Mucosa of rectum (tissue), 2 donors: ENCODE data around the gene PAX5.

Experiments
- H3K27ac ChIP-seq, 2 donors: one replicate each; pipeline ENCODE4 v1.7.0; 2013; ENCODE audit warnings: inconsistent platforms in 2 of 2, low read depth in 2 of 2, low read length in 2 of 2
- H3K27me3 ChIP-seq, 2 donors: one replicate each; pipeline ENCODE4 v1.7.0; 2013; ENCODE audit warnings: low read length in 2 of 2; ENCODE audit not compliant: control insufficient read depth in 2 of 2, insufficient read depth in 2 of 2
- H3K36me3 ChIP-seq, 2 donors: one replicate each; pipeline ENCODE4 v1.7.0; 2013; ENCODE audit warnings: low read length in 2 of 2; ENCODE audit not compliant: control insufficient read depth in 2 of 2, insufficient read depth in 2 of 2
- H3K4me1 ChIP-seq, 2 donors: one replicate each; pipeline ENCODE4 v1.7.0; 2013; ENCODE audit warnings: low read length in 2 of 2, mild to moderate bottlenecking in 1 of 2; ENCODE audit not compliant: control insufficient read depth in 2 of 2, insufficient read depth in 2 of 2
- H3K4me3 ChIP-seq, 2 donors: one replicate each; pipeline ENCODE4 v1.7.0; 2013; ENCODE audit warnings: low read length in 2 of 2
- H3K9ac ChIP-seq, 2 donors: one replicate each; pipeline ENCODE4 v1.7.0; 2013; ENCODE audit warnings: low read length in 2 of 2, low read depth in 1 of 2, mild to moderate bottlenecking in 1 of 2
- H3K9me3 ChIP-seq, 2 donors: one replicate each; pipeline ENCODE4 v1.7.0; 2013; ENCODE audit warnings: low read length in 2 of 2; ENCODE audit not compliant: control insufficient read depth in 2 of 2
- donor health status: healthy.
- donor health status: Normal muscosa, but diverticular disease.

Gene PAX5

DNA sequence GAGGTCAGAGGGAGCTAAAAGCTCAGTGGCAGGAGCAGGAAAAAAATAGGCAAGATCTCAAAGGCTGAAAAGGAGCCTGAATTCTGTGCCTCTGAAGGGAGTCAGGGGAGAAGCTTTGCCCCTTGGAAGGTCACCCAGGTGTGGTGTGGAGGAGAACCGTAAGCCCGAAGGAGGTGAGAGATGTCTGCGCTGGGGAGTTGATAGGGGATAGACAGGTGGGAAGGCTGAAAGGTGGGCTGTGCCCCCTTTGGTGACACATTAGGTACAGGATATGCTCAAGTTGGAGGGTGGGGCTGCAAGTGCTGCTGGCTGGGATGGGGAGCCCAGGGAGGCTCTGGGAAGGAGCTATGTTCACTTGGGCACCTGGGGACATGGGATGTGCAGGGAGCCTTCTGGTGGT lies 217.7 kb downstream of the PAX5 start:
- Histone ChIP-seq H3K36me3 (no peaks in the 10 kb centered on the region), H3K27me3 (peaks cover 3 to 15% of the 10 kb centered on the region in 2 donors), H3K4me3 (no peak overlapping the region), H3K9me3 (no peaks in the 10 kb centered on the region), H3K4me1 (no peaks in the 10 kb centered on the region), H3K9ac (no peak overlapping the region), H3K27ac (no peak overlapping the region)

DNA sequence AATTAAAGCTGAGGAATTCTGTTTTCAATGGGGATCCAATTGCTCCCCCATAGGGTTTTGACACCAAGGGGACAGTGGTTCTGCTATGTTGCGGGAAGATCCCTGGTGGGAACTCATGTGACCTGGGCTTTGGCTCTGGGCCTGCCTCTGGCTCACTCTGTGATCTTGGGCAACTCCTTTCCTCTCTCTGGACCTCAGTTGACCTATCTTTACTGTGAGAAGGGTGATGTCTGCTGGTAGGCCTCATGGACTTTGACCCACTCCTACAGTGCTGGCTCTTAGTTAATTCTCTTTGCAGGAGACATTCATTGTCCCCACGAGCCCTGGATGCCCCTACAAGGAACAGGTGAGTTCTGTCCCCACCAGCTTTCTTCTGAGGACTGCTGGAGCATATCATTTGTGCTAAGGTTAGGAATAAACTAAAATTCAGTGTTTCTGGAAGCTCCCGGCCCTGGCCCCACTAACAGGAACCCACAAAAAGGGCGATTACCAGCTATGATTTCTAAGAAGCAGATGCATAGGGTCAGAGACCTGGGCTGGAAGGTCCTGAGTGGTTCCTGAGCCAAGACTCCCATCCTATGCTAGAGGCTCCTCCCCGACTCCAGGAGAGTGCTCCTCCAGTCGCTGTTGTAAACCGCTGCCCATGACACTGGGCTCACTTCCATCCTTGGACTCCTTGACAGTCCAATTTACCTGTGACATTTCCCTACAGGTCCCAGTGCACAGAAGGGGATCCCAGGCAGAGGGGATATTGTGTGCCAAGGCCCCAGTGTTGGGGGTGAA lies 218.3 kb downstream of the PAX5 start:
- no peak overlapping the region for H3K4me3 ChIP-seq
- H3K4me1 ChIP-seq = no peaks in the 10 kb centered on the region
- H3K27me3 ChIP-seq = peaks cover 3 to 14% of the 10 kb centered on the region in 2 donors

DNA sequence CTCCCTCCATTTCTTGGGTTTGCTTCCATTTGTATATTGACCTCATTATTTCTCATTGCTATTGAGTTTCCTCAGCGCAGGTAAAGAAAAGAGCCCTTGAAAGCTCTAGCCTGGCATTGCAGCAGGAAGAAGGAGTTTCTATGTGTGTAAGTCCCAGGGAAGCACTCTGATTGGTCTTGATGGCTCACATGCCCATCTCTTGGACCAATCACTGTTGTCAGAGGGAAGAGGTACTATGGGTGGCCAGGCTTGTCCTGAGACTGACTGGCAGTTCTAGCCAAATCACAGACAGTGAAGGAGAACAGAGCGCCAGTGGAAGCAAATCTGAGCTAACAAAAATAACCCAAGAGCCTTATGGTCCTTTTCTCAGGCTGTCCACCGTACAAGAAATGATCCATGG lies 219.0 kb downstream of the PAX5 start:
- Histone ChIP-seq H3K27ac (no peak overlapping the region), H3K27me3 (peaks cover 3 to 12% of the 10 kb centered on the region in 2 donors), H3K36me3 (no peaks in the 10 kb centered on the region), H3K9me3 (no peaks in the 10 kb centered on the region), H3K4me1 (no peaks in the 10 kb centered on the region), H3K9ac (no peak overlapping the region), H3K4me3 (no peak overlapping the region)

More for the DNA sequence above, 218.3 kb downstream of the PAX5 start:
- Histone ChIP-seq H3K9ac (no peak overlapping the region), H3K27ac (no peak overlapping the region), H3K9me3 (no peaks in the 10 kb centered on the region), H3K36me3 (no peaks in the 10 kb centered on the region)

DNA sequence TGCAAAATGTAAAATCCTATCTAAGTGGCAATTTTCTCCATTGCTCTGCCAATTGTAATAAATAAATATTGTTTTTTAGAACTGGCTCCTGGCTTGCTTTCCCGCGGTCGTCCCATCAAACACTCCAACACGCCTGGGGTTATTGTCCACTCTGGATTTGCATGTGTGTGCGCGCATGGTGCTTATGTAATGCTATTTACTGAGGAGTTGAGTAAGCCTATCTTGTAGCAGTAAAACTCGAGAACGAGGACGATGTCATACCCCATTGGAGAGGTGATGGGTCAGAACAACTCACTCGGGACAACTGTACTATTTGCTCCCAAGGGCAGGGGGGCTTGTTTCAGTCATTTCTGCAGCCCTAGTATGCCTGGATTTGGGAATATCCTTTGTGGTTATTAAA lies 220.9 kb downstream of the PAX5 start:
- H3K4me3 ChIP-seq = no peak overlapping the region
- peaks cover 0 to 3% of the 10 kb centered on the region in 2 donors for H3K27me3 ChIP-seq
- no peaks in the 10 kb centered on the region for H3K4me1 ChIP-seq
- H3K36me3 ChIP-seq = no peaks in the 10 kb centered on the region
- no peaks in the 10 kb centered on the region for H3K9me3 ChIP-seq
- no peak overlapping the region for H3K9ac ChIP-seq
- no peak overlapping the region for H3K27ac ChIP-seq

DNA sequence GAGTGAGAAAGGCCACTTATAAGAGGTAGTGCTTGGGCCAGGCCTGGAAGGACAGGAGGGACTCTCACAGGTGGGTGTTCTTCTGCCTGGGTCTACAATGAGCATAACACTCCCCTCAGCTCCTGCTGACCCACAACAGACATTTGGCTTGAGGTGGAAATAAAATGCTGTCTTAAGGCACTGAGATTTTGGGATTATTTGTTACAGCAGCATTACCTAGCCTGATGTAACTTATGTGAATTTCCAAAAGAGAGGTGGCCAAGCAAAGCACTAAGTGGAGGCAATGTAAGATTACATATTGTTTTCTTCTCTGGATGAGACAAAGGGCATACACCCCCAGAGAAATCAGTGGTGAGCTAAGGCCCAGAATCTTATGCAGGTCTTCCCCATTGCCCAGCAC lies 221.5 kb downstream of the PAX5 start:
- Histone ChIP-seq H3K27me3 (peaks cover 0 to 3% of the 10 kb centered on the region in 2 donors), H3K36me3 (no peaks in the 10 kb centered on the region), H3K9me3 (no peaks in the 10 kb centered on the region), H3K9ac (no peak overlapping the region), H3K4me1 (no peaks in the 10 kb centered on the region), H3K27ac (no peak overlapping the region), H3K4me3 (no peak overlapping the region)

DNA sequence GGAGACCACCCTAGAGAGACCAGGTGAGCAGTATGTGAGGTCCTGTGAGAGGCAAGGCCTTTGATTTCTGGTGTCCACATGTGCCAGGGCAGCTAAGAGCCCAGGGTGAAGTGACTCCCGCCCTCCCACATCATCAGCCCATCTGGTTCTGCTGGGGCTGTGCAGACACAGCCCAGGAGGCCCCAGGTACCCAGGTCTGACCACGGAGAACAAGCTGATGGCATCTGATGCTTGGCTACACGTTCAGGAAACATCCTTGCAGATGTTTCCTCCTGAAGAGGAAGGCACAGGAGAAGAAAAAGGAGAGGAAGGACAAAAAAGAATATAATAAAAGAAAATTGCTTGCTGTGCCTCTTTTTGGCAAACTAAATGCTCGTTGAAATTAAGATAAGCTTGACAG lies 225.8 kb downstream of the PAX5 start:
- Histone ChIP-seq H3K4me3 (no peak overlapping the region), H3K9ac (no peak overlapping the region), H3K9me3 (no peaks in the 10 kb centered on the region), H3K27me3 (no peaks in the 10 kb centered on the region), H3K4me1 (no peaks in the 10 kb centered on the region), H3K36me3 (no peaks in the 10 kb centered on the region), H3K27ac (no peak overlapping the region)

DNA sequence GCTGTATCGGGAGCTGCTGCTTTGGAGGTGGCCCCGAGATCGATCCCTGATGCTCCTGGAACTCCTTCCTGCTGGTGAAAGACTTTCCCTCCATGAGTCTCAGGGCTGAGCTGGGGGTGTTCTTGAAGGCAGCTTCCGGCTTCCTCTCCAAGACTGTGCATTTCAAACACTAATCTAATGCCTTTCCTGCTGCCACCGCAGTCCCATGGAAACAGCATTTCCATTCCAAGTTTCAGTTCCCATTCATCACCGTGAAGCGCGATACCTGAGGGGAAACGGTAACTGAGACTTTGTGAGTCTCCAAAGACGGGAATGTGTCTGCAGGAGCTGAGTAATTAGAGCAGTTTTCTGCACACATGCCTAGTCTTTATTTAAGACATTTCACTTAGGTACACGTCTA lies 230.1 kb downstream of the PAX5 start:
- peaks cover 2 to 9% of the 10 kb centered on the region in 2 donors for H3K27me3 ChIP-seq
- no peaks in the 10 kb centered on the region for H3K36me3 ChIP-seq
- no peaks in the 10 kb centered on the region for H3K9me3 ChIP-seq

DNA sequence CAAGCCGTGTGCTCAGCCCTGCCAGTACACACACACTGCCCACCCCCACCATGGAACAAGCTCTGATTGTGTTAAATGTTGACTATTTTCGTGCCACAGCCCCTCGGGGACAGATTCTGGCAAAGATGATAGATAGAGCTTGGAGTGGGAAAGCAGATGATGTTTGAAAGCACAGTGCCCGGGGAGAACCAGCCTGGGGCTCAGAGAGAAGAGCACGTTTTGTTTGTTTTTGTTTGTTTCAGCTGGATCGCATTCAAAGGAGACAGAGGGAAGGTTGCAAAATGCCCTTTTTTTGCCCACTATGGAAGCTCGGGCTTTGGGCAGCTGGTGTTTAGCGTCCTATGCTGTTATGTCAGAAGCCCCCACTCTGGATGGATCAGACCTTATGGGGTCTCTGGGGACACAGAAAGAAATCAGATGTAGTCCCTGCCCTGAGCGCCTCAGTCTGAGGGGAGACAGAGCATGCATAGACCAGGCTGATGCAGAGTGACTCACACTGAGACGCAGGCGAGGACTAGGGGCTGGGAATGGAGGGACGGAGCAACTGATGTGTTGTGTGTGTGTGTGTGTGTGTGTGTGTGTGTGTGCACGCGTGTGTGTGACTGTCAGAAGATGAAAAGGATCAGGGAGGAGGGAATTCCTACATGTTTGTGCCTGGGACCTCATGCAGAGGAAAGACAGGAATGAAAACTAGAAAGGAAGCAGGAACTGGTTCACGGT lies 231.7 kb downstream of the PAX5 start:
- Histone ChIP-seq H3K9ac (no peak overlapping the region), H3K36me3 (no peaks in the 10 kb centered on the region), H3K27ac (no peak overlapping the region), H3K27me3 (peaks cover 2 to 9% of the 10 kb centered on the region in 2 donors), H3K9me3 (no peaks in the 10 kb centered on the region), H3K4me1 (no peaks in the 10 kb centered on the region), H3K4me3 (no peak overlapping the region)

More for the DNA sequence above, 230.1 kb downstream of the PAX5 start:
- Histone ChIP-seq H3K4me1 (no peaks in the 10 kb centered on the region), H3K9ac (no peak overlapping the region), H3K4me3 (no peak overlapping the region), H3K27ac (no peak overlapping the region)

DNA sequence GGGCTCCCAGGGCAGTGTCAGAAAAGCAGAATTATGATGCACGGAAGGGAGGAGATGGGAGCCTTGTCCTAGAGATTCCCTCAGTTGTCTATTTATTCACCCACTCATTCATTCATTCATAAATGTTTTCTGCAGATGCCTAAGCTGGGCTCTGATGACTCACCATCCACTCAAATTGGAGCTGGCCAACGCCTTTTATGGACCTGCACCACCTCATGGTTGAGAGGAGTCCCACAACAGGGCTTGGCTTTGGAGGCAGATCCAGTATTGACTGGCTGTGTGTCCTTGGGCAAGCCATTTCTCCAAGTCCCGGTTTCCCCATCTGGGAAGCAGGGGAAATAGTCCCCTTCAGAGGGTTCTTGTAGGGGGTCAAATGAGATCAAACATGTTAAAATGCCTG lies 233.6 kb downstream of the PAX5 start:
- Histone ChIP-seq H3K4me1 (no peaks in the 10 kb centered on the region), H3K9ac (no peak overlapping the region), H3K36me3 (no peaks in the 10 kb centered on the region), H3K9me3 (no peaks in the 10 kb centered on the region), H3K4me3 (no peak overlapping the region), H3K27me3 (peaks cover 2 to 9% of the 10 kb centered on the region in 2 donors), H3K27ac (no peak overlapping the region)

DNA sequence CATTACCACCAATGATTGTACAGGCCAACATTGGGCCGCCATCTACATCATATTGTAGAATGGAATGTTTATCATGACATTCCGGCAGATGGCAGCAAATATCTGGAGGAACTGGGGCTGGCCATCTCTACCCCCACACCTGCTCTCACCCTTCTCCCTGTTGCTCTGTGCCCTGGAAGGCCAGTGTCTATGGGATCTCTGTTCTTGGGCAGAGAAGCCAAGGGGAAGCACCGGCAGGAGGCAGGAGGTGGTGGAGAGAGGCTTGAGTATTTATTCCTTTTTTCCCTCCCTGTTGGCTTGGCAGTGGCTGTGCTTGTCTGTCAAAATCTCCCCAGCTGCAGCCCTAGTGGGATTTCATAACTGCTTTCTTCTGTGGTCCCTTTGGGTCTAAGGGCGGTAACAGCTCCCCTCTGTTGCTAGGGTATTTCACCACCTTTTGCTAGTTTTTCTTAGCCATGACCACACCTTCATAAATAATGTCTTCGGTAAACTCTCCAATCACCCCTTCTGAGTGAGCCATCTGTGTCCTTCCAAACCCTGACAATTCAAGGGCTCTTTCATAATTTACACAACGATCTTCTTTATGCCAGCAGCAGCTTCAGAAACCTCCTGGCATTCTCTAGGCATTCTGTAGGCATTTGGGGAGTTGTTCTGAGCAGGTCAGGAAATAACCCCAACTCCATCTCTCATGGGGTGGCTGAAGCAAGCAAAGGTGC lies 235.6 kb downstream of the PAX5 start:
- H3K4me1 ChIP-seq = no peaks in the 10 kb centered on the region
- H3K27ac ChIP-seq = no peak overlapping the region
- peaks cover 2 to 9% of the 10 kb centered on the region in 2 donors for H3K27me3 ChIP-seq
- no peaks in the 10 kb centered on the region for H3K36me3 ChIP-seq
- no peak overlapping the region for H3K9ac ChIP-seq
- H3K9me3 ChIP-seq = no peaks in the 10 kb centered on the region
- no peak overlapping the region for H3K4me3 ChIP-seq
